TTC549 (cell line): ENCODE data around the gene SEPHS1.

Experiments used
- FAIRE-seq: peaks from 2 replicates; lab custom pipeline; 2012; peaks lifted over from hg19 to GRCh38; lab: Jason Lieb, UNC

The SEPHS1 gene

DNA sequence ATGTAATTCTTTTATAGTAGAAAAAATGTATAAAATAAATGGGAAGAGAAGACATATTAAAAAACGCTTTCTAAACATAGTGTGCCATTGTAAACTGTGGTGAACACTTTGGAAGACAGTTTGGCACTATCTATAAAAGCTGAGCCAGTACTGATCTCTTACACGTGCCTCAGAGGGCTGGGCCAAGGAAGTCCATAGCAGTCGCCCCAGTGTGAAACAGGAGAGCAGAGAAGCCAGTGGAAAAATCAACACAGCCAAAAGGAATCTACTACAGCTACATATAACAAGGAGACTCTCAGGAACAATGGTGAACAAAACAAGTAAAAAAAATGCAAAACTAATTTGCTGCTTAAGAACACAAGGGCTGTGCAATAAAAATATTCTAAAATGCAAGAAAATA, 20.6 kb downstream of the SEPHS1 start:
- FAIRE-seq, result no peak

GRCh38 chr10:13322615-13323148, 25.4 kb downstream of the SEPHS1 start:
- FAIRE-seq, result no peak

DNA sequence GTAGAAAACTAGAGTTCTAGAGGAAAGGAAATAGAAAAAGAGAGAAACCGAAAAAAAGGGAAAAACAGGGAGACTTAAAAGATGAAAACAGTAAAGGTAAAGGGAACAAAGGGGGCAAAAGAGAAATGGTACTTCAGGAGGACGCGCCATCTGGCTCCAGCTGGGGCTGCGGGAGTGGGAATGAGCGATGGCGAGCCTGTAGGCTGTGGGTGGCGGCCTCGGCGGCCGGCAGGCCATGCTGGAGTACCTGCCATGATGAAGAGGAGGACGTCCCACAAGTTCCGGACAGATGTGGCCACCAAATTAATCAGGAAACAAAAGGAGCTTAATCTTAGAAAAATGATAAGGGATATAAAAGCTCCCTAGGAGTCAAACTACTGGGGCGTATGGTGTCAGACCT, 26.5 kb downstream of the SEPHS1 start:
- FAIRE-seq, result no peak

DNA sequence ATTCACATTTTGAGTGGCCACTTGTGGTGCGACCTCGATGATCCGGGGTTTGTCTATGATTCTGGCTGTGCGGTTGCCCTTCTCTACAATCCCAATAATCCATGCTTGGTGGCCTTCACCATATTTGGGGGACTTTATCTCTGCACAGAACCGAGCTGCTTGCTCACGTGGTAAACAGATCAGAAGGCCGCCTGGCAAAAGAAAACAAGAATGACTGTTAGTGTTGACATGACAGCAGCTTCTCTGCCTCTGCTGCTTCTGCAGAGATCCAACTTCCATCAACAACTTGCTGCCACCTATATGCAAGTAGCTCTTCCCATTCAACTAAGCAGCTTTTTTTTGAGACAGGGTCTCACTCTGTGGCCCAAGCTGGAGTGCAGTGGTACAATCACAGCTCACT, 28.9 kb downstream of the SEPHS1 start:
- FAIRE-seq, result no peak

DNA sequence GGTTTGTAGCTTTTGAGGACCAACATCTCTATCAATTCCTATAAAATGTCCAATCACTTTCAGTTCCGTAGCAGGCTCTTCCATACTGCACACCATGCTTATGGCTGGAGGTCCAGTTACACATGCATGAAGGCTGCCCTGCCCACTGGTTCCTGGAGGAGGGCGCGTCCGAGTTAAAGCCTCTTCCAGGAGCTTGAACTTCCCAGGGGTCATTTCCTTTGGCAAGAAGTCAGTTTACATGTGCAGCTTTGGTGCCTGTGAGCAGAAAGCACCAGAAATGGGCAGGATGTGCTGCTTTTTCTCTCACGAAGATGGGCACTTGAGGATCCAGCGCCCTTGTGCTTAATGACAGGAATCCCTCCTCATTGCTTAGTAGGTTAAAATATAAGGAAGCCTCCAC, 30.6 kb downstream of the SEPHS1 start:
- FAIRE-seq, result no peak

- no peak for FAIRE-seq
These were observed 31.3 kb downstream of the SEPHS1 start for GRCh38 chr10:13316635-13317311.

GRCh38 chr10:13315361-13315760, 32.7 kb downstream of the SEPHS1 start:
- no peak for FAIRE-seq

GRCh38 chr10:13311177-13311575, 36.9 kb downstream of the SEPHS1 start:
- no peak for FAIRE-seq

DNA sequence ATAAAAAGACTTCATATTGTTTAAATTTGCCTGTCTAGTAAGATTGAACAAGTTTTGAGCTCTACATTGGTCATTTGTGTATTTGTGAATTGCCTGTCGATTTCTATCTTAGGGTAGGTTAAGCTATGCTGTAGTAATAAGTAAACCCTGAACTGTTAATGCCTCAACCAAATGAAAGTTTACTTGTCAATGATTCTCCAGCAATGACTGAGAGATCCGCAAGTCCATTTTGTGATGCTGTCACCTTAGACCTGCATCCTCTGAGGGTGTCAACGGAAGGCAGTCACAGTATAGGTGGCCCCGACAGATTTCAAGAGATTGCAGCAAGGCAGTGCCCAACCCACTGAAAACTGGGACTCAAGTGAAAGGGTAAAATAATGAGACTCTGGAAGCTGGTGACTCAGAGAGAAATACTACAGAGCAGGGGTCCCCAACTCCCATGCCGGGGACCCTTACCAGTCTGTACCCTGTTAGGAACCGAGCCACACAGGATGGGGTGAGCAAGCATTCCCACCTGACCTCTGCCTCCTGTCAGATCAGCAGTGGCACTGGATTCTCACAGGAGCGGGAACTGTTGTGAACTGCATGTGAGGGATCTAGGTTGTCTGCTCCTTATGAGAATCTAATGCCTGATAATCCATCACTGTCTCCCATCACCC, 37.4 kb downstream of the SEPHS1 start:
- no peak for FAIRE-seq

GRCh38 chr10:13309792-13310191, 38.3 kb downstream of the SEPHS1 start:
- no peak for FAIRE-seq

- no peak for FAIRE-seq
These were observed 40.0 kb downstream of the SEPHS1 start for GRCh38 chr10:13308096-13308495.

GRCh38 chr10:13306103-13306502, 42.0 kb downstream of the SEPHS1 start:
- FAIRE-seq, result no peak

DNA sequence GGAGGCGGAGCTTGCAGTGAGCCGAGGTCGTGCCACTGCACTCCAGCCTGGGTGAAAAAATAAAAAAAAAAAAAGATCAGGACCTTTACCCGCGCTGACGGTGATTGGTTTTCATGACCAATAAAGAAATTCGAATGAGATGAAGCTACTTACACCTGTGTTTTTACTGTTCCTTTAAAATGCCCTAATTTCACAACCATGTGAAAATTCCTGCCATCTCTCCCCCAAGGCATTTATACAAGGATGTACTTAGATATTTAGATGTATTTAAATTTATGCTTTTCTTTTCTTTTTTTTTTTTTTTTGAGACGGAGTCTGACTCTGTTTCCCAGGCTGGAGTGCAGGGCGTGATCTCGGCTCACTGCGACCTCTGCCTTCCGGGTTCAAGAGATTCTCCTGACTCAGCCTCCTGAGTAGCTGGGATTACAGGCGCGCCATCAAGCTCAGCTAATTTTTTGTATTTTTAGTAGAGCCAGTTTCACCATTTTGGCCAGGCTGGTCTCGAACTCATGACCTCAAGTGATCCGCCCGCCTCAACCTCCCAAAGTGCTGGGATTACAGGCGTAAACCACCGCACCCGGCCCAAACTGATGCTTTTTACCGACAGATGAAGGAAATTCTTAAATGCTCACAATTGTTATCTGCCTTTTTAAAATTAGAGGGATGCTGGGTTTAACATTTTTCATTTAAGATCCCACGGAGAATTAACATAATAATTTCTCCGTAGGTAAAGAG, 45.1 kb downstream of the SEPHS1 start:
- FAIRE-seq, result no peak

- FAIRE-seq, result no peak
These were observed 48.4 kb downstream of the SEPHS1 start, which contains the start of gene PHYH for GRCh38 chr10:13299437-13300287. PHYH (minus strand) TSS chr10:13300064; CDS start chr10:13300042, 22 bp downstream.

DNA sequence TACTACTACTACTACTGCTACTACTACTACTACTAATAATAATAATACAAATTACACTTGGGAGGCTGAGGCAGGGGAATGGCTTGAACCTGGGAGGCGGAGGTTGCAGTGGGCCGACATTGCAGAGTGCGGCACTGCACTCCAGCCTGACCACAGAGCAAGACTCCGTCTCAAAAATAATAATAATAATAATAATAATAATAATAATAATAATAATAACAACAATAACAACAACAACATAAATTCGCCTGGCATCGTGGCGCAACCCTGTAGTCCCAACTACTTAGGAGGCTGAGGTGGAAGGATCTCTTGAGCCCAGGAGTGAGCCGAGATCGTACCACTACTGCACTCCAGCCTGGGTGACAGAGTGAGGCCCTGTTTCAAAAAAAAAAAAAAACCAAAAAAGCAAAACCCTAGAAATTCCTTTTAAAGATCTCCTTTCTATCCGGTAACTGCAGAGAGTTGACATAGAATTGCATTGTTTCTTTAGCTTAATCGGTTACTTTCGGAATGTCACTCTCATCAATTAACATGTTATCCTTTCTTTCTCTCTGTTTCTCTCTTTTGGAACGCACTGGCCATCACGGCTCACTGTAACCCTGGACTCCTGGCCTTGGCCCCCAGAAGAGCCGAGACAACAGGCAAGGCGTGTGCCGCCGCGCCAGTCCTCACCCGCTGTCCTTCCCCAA, 49.2 kb downstream of the SEPHS1 start:
- no peak for FAIRE-seq

DNA sequence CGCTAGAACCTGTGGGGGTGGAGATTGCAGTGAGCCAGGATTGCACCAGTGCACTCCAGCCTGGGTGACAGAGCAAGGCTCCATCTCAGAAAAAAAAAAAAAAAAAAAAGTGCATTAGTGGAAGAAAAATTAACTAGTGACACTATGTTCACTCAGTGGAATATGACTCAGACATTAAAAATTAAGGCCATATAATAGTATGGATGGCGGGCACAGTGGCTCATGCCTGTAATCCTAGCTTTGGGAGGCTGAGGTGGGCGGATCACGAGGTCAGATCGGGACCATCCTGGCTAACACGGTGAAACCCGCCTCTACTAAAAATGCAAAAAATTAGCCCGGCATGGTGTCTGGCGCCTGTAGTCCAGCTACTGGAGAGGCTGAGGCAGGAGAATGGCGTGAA, 51.6 kb downstream of the SEPHS1 start:
- no peak for FAIRE-seq

DNA sequence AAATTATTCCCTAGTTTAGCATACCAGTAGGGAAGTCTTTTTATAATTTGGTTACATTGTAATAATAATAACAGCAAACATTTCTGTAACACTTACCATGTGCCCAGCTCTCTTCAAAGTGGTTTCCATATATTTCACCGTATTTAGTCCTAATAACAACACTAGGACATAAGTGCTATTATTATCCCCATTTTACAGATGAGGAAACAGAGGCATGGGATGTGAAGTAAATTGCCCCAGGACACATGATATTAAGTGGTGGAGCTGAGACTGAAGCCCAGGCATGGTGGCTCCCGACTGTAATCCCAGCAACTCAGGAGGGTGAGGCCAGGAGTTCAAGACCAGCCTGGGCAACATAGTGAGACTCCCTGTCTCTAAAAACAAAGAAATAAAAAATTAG, 53.3 kb downstream of the SEPHS1 start:
- no peak for FAIRE-seq

- no peak for FAIRE-seq
These were observed 56.0 kb downstream of the SEPHS1 start for GRCh38 chr10:13291821-13292773.

DNA sequence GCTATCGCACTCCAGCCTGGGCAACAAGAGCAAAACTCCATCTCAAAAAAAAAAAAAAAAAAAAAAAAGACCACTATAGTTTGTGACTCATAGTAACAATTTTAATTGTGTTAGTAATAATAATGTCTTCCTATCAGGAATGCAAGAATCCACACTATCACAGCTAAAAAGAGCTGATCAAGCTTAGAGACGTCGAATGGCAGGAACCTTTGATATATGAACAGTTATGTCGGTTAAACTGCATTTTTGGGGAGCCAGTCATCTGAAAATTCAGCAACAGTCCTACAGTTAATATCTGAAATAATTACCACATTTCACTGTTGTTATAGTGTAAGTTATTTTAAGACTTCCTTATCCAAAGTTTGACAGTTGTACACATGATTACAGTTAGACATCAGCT, 57.0 kb downstream of the SEPHS1 start:
- no peak for FAIRE-seq

- no peak for FAIRE-seq
These were observed 64.0 kb downstream of the SEPHS1 start for GRCh38 chr10:13284050-13284449.
